H1 (cell line): ENCODE results near the gene COLEC12. TPM values are rescaled to one million over a fixed set of nuclear protein-coding genes. Genes with fewer than 3 reads are reported as not detected.

Experiments used
- CTCF ChIA-PET: fragments of 300-600 bp; sonication (Branson Sonifier 250); formaldehyde crosslinking; loops from one replicate; lab custom pipeline; 2021; ENCODE audit not compliant: partially characterized antibody; lab: Charles Lee
- POLR2A ChIA-PET: fragments of 300-600 bp; sonication (Branson Sonifier 250); formaldehyde crosslinking; loops from one replicate; lab custom pipeline; 2021; ENCODE audit warnings: inconsistent platforms; ENCODE audit not compliant: partially characterized antibody; lab: Charles Lee
- DNase-seq, 2 experiments: peaks; one replicate each; pipeline versions ENCODE4 v3.0.0 to v3.0.0-alpha.2; 2010 to 2022; ENCODE audit warnings: low spot score in 2 of 2, low read depth in 1 of 2, mixed read lengths in 1 of 2
- FAIRE-seq: peaks from 2 replicates; lab custom pipeline; 2011; peaks lifted over from hg19 to GRCh38; lab: Jason Lieb, UNC
- H2AFZ ChIP-seq: 2 replicates; pipeline ENCODE4 v1.8.1; 2012; ENCODE audit warnings: low read length, inconsistent platforms
- H2AK5ac ChIP-seq: 2 replicates; pipeline ENCODE4 v1.6.1; 2013; ENCODE audit warnings: low read depth, low read length
- H2BK120ac ChIP-seq: replicated peaks from 2 replicates; pipeline ENCODE3; 2013; ENCODE audit warnings: low read depth, low read length, inconsistent platforms
- H2BK12ac ChIP-seq: 2 replicates; pipeline ENCODE4 v1.6.1; 2013; ENCODE audit warnings: low read depth, low read length
- H2BK15ac ChIP-seq: 2 replicates; pipeline ENCODE4 v1.6.1; 2013; ENCODE audit warnings: low read length
- H2BK20ac ChIP-seq: 2 replicates; pipeline ENCODE4 v1.6.1; 2013; ENCODE audit warnings: low read length
- H2BK5ac ChIP-seq: 2 replicates; pipeline ENCODE4 v1.6.1; 2013; ENCODE audit warnings: low read depth, low read length
- H3K14ac ChIP-seq: 2 replicates; pipeline ENCODE4 v1.6.1; 2013; ENCODE audit warnings: inconsistent platforms; ENCODE audit not compliant: insufficient read length
- H3K18ac ChIP-seq: 2 replicates; pipeline ENCODE4 v1.6.1; 2013; ENCODE audit warnings: low read length; ENCODE audit errors: extremely low read depth
- H3K23ac ChIP-seq: 2 replicates; pipeline ENCODE4 v1.6.1; 2013; ENCODE audit warnings: inconsistent platforms; ENCODE audit not compliant: insufficient read length
- H3K23me2 ChIP-seq: 2 replicates; pipeline ENCODE4 v1.6.1; 2013; ENCODE audit warnings: low read depth, low read length
- H3K27ac ChIP-seq: 2 replicates; pipeline ENCODE4 v1.6.1; 2011; ENCODE audit warnings: low read depth, low read length, inconsistent platforms
- H3K27me3 ChIP-seq, 4 experiments: replicated peaks in 1 of 4; 1 replicate in 1 of 4; 2 replicates in 3 of 4; pipeline versions ENCODE4 v1.6.1 to v1.8.1; 2011 to 2013; ENCODE audit warnings: low read length in 3 of 4, mild to moderate bottlenecking in 3 of 4, inconsistent platforms in 2 of 4, mixed read lengths in 2 of 4, moderate library complexity in 1 of 4; ENCODE audit not compliant: control insufficient read depth in 3 of 4, insufficient read depth in 3 of 4; ENCODE audit errors: extremely low read depth in 1 of 4
- H3K36me3 ChIP-seq, 4 experiments: 2 replicates each; pipeline versions ENCODE4 v1.6.1 to v1.8.1; 2011 to 2013; ENCODE audit warnings: mild to moderate bottlenecking in 4 of 4, low read length in 3 of 4, moderate library complexity in 2 of 4, control low read depth in 1 of 4, inconsistent platforms in 1 of 4; ENCODE audit not compliant: insufficient read depth in 4 of 4, control insufficient read depth in 2 of 4
- H3K4ac ChIP-seq: replicated peaks from 2 replicates; pipeline ENCODE3; 2013; ENCODE audit warnings: low read length, low read depth, mixed read lengths, inconsistent platforms; ENCODE audit not compliant: insufficient read length
- H3K4me1 ChIP-seq, 4 experiments: replicated peaks in 1 of 4; 1 replicate in 1 of 4; 2 replicates in 3 of 4; pipeline versions ENCODE4 v1.6.1 to v1.8.1; 2011 to 2013; ENCODE audit warnings: low read length in 3 of 4, inconsistent platforms in 2 of 4, mixed read lengths in 1 of 4; ENCODE audit not compliant: insufficient read depth in 4 of 4, control insufficient read depth in 3 of 4
- H3K4me2 ChIP-seq, 2 experiments: 2 replicates each; pipeline versions ENCODE4 v1.6.1 to v1.8.1; 2011 to 2013; ENCODE audit warnings: low read depth in 2 of 2, low read length in 2 of 2, control low read depth in 1 of 2, inconsistent platforms in 1 of 2, mild to moderate bottlenecking in 1 of 2; ENCODE audit not compliant: insufficient read depth in 1 of 2
- H3K4me3 ChIP-seq, 4 experiments: fragments of 200-600, 300-600 bp in 1 of 4; sonication (generic), shearing (Covaris generic), sonication (Bioruptor Twin) in 1 of 4; 2 replicates each; pipeline versions ENCODE4 v1.5.1 to v1.8.1; 2011 to 2016; ENCODE audit warnings: low read length in 4 of 4, low read depth in 3 of 4, control low read depth in 2 of 4, inconsistent platforms in 2 of 4, mild to moderate bottlenecking in 2 of 4, mixed read lengths in 1 of 4, moderate library complexity in 1 of 4; ENCODE audit not compliant: insufficient read depth in 2 of 4; ENCODE audit errors: extremely low read depth in 1 of 4
- H3K56ac ChIP-seq: replicated peaks from 2 replicates; pipeline ENCODE3; 2013; ENCODE audit warnings: low read depth, mild to moderate bottlenecking, mixed read lengths, low read length, inconsistent platforms; ENCODE audit not compliant: insufficient read length
- H3K79me1 ChIP-seq: 2 replicates; pipeline ENCODE4 v1.6.1; 2013; ENCODE audit warnings: low read depth, low read length, control low read depth
- H3K79me2 ChIP-seq, 2 experiments: 2 replicates each; pipeline versions ENCODE4 v1.6.1 to v1.8.1; 2012 to 2013; ENCODE audit warnings: low read length in 2 of 2, mild to moderate bottlenecking in 2 of 2, inconsistent platforms in 1 of 2; ENCODE audit not compliant: insufficient read depth in 2 of 2, control insufficient read depth in 1 of 2
- H3K9ac ChIP-seq, 4 experiments: replicated peaks in 1 of 4; 1 replicate in 1 of 4; 2 replicates in 3 of 4; pipeline versions ENCODE4 v1.6.1 to v1.8.1; 2011 to 2013; ENCODE audit warnings: low read depth in 3 of 4, low read length in 3 of 4, control low read depth in 2 of 4, mild to moderate bottlenecking in 2 of 4, moderate library complexity in 2 of 4, inconsistent platforms in 1 of 4; ENCODE audit errors: extremely low read depth in 1 of 4
- H3K9me3 ChIP-seq, 2 experiments: 2 replicates each; pipeline versions ENCODE4 v1.6.1 to v1.8.1; 2012 to 2013; ENCODE audit warnings: mild to moderate bottlenecking in 2 of 2, moderate library complexity in 2 of 2, control low read depth in 1 of 2, inconsistent platforms in 1 of 2, low read depth in 1 of 2, low read length in 1 of 2, mixed read lengths in 1 of 2; ENCODE audit not compliant: insufficient read depth in 2 of 2
- H4K20me1 ChIP-seq, 2 experiments: replicated peaks in 1 of 2; 2 replicates each; pipeline versions ENCODE3 to v1.8.1; 2011 to 2013; ENCODE audit warnings: inconsistent platforms in 2 of 2, low read length in 2 of 2, mild to moderate bottlenecking in 1 of 2; ENCODE audit not compliant: insufficient read depth in 2 of 2, control insufficient read depth in 1 of 2
- H4K5ac ChIP-seq: 2 replicates; pipeline ENCODE4 v1.6.1; 2013; ENCODE audit warnings: low read length, low read depth, mixed read lengths, inconsistent platforms; ENCODE audit not compliant: insufficient read length
- H4K8ac ChIP-seq: 2 replicates; pipeline ENCODE4 v1.8.0; 2013; ENCODE audit warnings: mild to moderate bottlenecking, moderate library complexity, low read length, inconsistent platforms; ENCODE audit not compliant: insufficient read depth; ENCODE audit errors: extremely low read depth
- H4K91ac ChIP-seq: replicated peaks from 2 replicates; pipeline ENCODE3; 2013; ENCODE audit warnings: low read length, mixed read lengths, inconsistent platforms; ENCODE audit not compliant: insufficient read length
- CBX5 ChIP-seq: fragments of 300-800, 300-1000 bp; sonication (generic); IDR thresholded peaks from 2 replicates; pipeline ENCODE4 v1.7.1; 2016; ENCODE audit warnings: antibody characterized with exemption, low read length, low read depth
- CREB1 ChIP-seq: IDR thresholded peaks from 2 replicates; pipeline ENCODE4 v1.6.1; 2012; ENCODE audit warnings: inconsistent platforms
- JUND ChIP-seq: IDR thresholded peaks from 2 replicates; pipeline ENCODE4 v1.6.1; 2011; ENCODE audit warnings: mild to moderate bottlenecking, improper control_type of control experiment, low read length
- POLR2AphosphoS5 ChIP-seq: IDR thresholded peaks from 2 replicates; pipeline ENCODE4 v1.6.1; 2011; ENCODE audit warnings: low read depth, low read length
- RFX5 ChIP-seq: IDR thresholded peaks from 2 replicates; pipeline ENCODE4 v1.6.1; 2011; ENCODE audit warnings: low read depth, low read length, improper control_type of control experiment, borderline replicate concordance
- WGBS, 2 experiments: shearing (Covaris generic) in 1 of 2; methylation state at CpG; one replicate each; pipeline versions ENCODE4 v1.1.6 to v1.1.7; 2013 to 2015; ENCODE audit warnings: low lambda C conversion rate in 2 of 2, mixed read lengths in 2 of 2, inconsistent platforms in 1 of 2, low coverage in 1 of 2, missing lambda C conversion rate in 1 of 2; ENCODE audit not compliant: insufficient replicate concordance in 2 of 2, insufficient coverage in 1 of 2, insufficient read length in 1 of 2; ENCODE audit errors: extremely low coverage in 1 of 2, missing lambda C conversion rate in 1 of 2; 5-methylcytosine and 5-hydroxymethylcytosine counted together
- polyA plus RNA-seq, 7 experiments: library from polyadenylated mRNA; depleted of rRNA in 3 of 7; stranded (reverse) in 5 of 7; unstranded in 2 of 7; fragments of >200 nt in 5 of 7; fragments of 200-250 nt in 2 of 7; gene quantifications; 1 replicate in 5 of 7; 2 replicates in 1 of 7; 4 replicates in 1 of 7; pipeline versions ENCODE4 v1.2.1 to v1.2.3, GENCODE V29; 2011 to 2013; ENCODE audit warnings: missing spikeins in 2 of 7, mixed read lengths in 2 of 7
- total RNA-seq: library from RNA; stranded (reverse); fragmentation: NEBNext Ultra II Directional; extraction: Animal tissue kit (Norgen Biotek cat#: 25700); gene quantifications from 2 replicates; pipeline ENCODE4 v1.2.1, GENCODE V29; 2021
- TF ChIP-seq, protein P1 (sequence below): IDR thresholded peaks from 2 replicates; pipeline ENCODE4 v1.6.1; 2012; ENCODE audit warnings: inconsistent platforms

Gene COLEC12
- total and polyA plus RNA-seq, 2 of the 8 experiments (the other 6 are each of a cell fraction or from before 2014, with no cell fraction given) = 0.44 to 2.3 TPM

DNA sequence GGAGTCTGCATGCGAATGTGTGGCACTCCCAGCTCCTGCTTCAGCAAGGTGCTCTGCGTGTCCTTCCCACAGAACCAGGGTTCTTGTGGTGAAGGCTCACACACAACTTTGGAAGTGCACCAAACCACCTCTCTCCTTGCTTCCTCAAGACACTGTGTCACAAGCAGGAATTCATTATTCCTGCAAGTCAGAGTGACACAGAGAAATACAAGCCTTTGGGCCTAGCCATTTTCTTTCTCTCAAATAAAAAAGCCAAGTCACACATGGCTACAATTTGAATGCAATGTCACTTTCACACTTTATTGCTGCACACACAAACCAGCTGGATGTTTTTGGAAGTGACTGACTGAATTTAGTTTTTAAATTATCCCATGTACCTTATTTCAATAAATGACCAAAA, 202.6 kb downstream of the COLEC12 start:
- 91% methylated on average over 2 of the region's 2 CpGs; no CpG with 5 or more reads in 1 of the 2 experiments for WGBS, 2 experiments
- POLR2A ChIA-PET = no interaction called here
- no peak overlapping the region for H3K9ac ChIP-seq
- FAIRE-seq = no peak
- TF ChIP-seq JUND (no peak), CBX5 (no peak), POLR2AphosphoS5 (no peak), CREB1 (no peak), RFX5 (no peak)
- TF ChIP-seq, protein P1, sequence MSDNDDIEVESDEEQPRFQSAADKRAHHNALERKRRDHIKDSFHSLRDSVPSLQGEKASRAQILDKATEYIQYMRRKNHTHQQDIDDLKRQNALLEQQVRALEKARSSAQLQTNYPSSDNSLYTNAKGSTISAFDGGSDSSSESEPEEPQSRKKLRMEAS = no peak
- TF ChIP-seq, all 59 proteins: peak for 0
- H3K4ac ChIP-seq = no peak overlapping the region
- H2BK120ac ChIP-seq = no peak overlapping the region
- H3K4me2 ChIP-seq = no peak overlapping the region
- CTCF ChIA-PET = interaction anchor here (1.1 to 1.6 kb wide), 3 partner anchors 180 to 326 kb away, joined by 3 to 7 read pairs (median 3); no protein-coding TSS in a partner anchor
- no peak overlapping the region for H2BK20ac ChIP-seq
- no peak overlapping the region for H3K27ac ChIP-seq
- no peak overlapping the region for H2AK5ac ChIP-seq
- no peaks in the 10 kb centered on the region for H3K36me3 ChIP-seq
- no peak overlapping the region for H4K91ac ChIP-seq
- H3K79me2 ChIP-seq = no peaks in the 10 kb centered on the region
- H2BK15ac ChIP-seq = no peak overlapping the region
- H3K23me2 ChIP-seq = no peaks in the 10 kb centered on the region
- H2BK12ac ChIP-seq = no peak overlapping the region
- no peaks in the 10 kb centered on the region for H3K27me3 ChIP-seq
- no peaks in the 10 kb centered on the region; a peak in 1 of 4 replicates for H3K9me3 ChIP-seq
- no peaks in the 10 kb centered on the region for H4K20me1 ChIP-seq
- H3K4me3 ChIP-seq = no peak overlapping the region
- no peaks in the 10 kb centered on the region for H3K79me1 ChIP-seq
- no peak overlapping the region for H4K8ac ChIP-seq
- H2AFZ ChIP-seq = no peak overlapping the region
- no peak overlapping the region for H2BK5ac ChIP-seq
- H4K5ac ChIP-seq = no peak overlapping the region
- no peak overlapping the region for H3K56ac ChIP-seq
- H3K4me1 ChIP-seq = no peaks in the 10 kb centered on the region
- no peak overlapping the region for H3K14ac ChIP-seq
- no peak overlapping the region for H3K23ac ChIP-seq
- no peak overlapping the region for H3K18ac ChIP-seq
- DNase-seq = no peak
